Measurements from ENCODE around the gene DDX56.
A peak's percentile ranks its signal among the peaks of the same experiment; 100 is the strongest.

Gene DDX56

DNA sequence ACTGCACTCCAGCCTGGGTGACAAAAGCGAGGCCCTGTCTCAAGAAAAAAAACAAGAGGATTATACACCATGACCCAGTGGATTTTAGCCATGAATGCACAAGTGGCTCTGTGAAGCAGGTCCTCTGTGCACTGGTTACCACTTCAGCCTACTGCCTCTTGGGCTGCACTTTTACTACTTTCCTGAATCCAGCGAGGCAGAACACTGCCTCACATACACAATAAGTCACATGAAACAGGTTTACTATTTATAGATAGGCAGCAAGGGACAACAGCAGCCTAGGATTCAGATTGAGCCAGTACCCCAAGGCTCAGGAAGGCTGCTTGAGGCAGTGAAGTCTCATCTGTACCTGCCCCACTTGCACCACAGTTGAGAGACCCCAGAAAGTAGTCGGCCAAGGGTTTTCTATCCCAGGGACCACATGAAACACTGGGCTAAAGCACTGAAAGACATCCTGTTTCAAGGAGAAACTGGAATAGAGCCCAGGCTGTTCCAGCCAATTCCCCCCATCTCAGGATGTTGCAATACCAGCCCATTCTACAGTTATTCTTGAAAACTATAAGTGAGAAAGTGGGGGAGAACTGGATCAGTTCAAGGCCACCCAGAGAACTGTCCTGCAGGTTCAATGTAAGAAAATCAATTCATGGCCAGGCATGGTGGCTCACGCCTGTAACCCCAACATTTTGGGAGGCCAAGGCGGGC lies 22.4 kb upstream of the DDX56 start:
- Histone ChIP-seq H3K4me3 (ENCODE audit: low read length, poor library complexity, severe bottlenecking) (no peak overlapping the region), H3K9me2 (replicated peaks; ENCODE audit: low read depth, low read length) (no peaks in the 10 kb centered on the region), H3K9me3 (ENCODE audit: insufficient read depth, low read depth, low read length) (no peaks in the 10 kb centered on the region), H3K4me2 (ENCODE audit: low read depth, low read length, poor library complexity, severe bottlenecking) (no peak overlapping the region), H3K27me3 (ENCODE audit: insufficient read depth, low read length, poor library complexity, severe bottlenecking) (no peaks in the 10 kb centered on the region), H3K9ac (ENCODE audit: low read depth, low read length, poor library complexity, severe bottlenecking) (no peak overlapping the region), H3K36me3 (ENCODE audit: insufficient read depth, low read length) (no peaks in the 10 kb centered on the region), H3K4me1 (ENCODE audit: insufficient read depth, low read length, poor library complexity, severe bottlenecking) (no peaks in the 10 kb centered on the region), H3F3A (ENCODE audit: low read depth) (no peaks in the 10 kb centered on the region), H4K20me1 (ENCODE audit: insufficient read depth, low read length, poor library complexity, severe bottlenecking) (no peaks in the 10 kb centered on the region), H2AFZ (ENCODE audit: low read length) (no peak overlapping the region), H3K79me2 (ENCODE audit: insufficient read depth, low read length) (no peaks in the 10 kb centered on the region)
- TF ChIP-seq, protein P1, sequence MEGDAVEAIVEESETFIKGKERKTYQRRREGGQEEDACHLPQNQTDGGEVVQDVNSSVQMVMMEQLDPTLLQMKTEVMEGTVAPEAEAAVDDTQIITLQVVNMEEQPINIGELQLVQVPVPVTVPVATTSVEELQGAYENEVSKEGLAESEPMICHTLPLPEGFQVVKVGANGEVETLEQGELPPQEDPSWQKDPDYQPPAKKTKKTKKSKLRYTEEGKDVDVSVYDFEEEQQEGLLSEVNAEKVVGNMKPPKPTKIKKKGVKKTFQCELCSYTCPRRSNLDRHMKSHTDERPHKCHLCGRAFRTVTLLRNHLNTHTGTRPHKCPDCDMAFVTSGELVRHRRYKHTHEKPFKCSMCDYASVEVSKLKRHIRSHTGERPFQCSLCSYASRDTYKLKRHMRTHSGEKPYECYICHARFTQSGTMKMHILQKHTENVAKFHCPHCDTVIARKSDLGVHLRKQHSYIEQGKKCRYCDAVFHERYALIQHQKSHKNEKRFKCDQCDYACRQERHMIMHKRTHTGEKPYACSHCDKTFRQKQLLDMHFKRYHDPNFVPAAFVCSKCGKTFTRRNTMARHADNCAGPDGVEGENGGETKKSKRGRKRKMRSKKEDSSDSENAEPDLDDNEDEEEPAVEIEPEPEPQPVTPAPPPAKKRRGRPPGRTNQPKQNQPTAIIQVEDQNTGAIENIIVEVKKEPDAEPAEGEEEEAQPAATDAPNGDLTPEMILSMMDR (conservative IDR thresholded peaks at IDR 0.05; ENCODE audit: low read length): no peak
- TF ChIP-seq EZH2phosphoT487 (IDR thresholded peaks at IDR 0.05; ENCODE audit: borderline replicate concordance): no peak

- Histone ChIP-seq H3F3A (ENCODE audit: low read depth) (no peaks in the 10 kb centered on the region), H3K4me3 (ENCODE audit: low read length, poor library complexity, severe bottlenecking) (no peak overlapping the region), H3K79me2 (ENCODE audit: insufficient read depth, low read length) (no peaks in the 10 kb centered on the region), H2AFZ (ENCODE audit: low read length) (no peak overlapping the region), H3K9me2 (replicated peaks; ENCODE audit: low read depth, low read length) (no peaks in the 10 kb centered on the region), H3K9me3 (ENCODE audit: insufficient read depth, low read depth, low read length) (no peaks in the 10 kb centered on the region), H3K4me2 (ENCODE audit: low read depth, low read length, poor library complexity, severe bottlenecking) (no peak overlapping the region), H3K36me3 (ENCODE audit: insufficient read depth, low read length) (no peaks in the 10 kb centered on the region), H3K9ac (ENCODE audit: low read depth, low read length, poor library complexity, severe bottlenecking) (no peak overlapping the region), H3K27me3 (ENCODE audit: insufficient read depth, low read length, poor library complexity, severe bottlenecking) (no peaks in the 10 kb centered on the region), H4K20me1 (ENCODE audit: insufficient read depth, low read length, poor library complexity, severe bottlenecking) (no peaks in the 10 kb centered on the region), H3K4me1 (ENCODE audit: insufficient read depth, low read length, poor library complexity, severe bottlenecking) (no peaks in the 10 kb centered on the region)
- TF ChIP-seq, protein P1 (conservative IDR thresholded peaks at IDR 0.05; ENCODE audit: low read length): no peak
- no peak for TF ChIP-seq EZH2phosphoT487 (IDR thresholded peaks at IDR 0.05; ENCODE audit: borderline replicate concordance)
Measured at GRCh38 chr7:44590910-44591309, 17.2 kb upstream of the DDX56 start.

DNA sequence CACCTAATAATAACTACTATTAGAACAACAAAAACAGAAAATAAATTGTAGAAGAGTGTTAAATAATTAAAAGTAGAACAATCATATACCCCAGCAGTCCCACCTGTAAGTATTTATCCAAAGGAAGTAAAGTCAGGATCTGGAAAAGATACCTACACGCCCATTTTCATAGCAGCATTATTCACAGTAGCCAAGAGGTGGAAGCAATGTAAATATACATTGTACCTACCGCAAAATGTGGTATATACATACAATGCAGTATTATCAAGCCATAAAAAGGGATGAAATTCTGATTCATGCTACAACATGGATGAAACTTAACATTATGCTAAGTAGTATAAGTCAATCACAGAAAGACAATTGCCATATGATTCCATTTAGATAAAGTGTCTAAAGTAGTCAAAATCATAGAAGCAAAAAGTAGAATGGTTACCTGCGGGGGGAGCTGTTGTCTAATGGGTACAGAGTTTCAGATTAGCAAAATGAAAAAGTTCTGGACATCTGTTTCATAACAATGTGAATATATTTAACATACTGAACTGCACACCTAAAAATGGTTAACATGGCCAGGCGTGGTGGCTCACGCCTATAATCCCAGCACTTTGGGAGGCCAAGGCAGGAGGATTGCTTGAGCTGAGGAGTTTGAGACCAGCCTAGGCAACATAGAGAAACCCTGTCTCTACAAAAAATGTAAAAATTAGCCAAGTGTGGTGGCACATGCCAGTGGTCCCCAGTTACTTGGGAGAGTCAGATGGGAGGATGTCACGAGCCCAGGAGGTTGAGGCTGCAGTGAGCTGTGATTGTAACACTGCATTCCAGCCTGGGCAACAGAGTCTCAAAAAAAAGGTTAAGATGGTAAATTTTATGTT lies 14.4 kb upstream of the DDX56 start:
- Histone ChIP-seq H3K4me3 (ENCODE audit: low read length, poor library complexity, severe bottlenecking) (no peak overlapping the region), H3K9me2 (replicated peaks; ENCODE audit: low read depth, low read length) (no peaks in the 10 kb centered on the region), H3K9ac (ENCODE audit: low read depth, low read length, poor library complexity, severe bottlenecking) (no peak overlapping the region), H3F3A (ENCODE audit: low read depth) (no peaks in the 10 kb centered on the region), H2AFZ (ENCODE audit: low read length) (0 out of 2 replicates have a peak overlapping the region, but pooled peaks have one; percentile 14), H3K4me2 (ENCODE audit: low read depth, low read length, poor library complexity, severe bottlenecking) (no peak overlapping the region), H3K9me3 (ENCODE audit: insufficient read depth, low read depth, low read length) (no peaks in the 10 kb centered on the region), H4K20me1 (ENCODE audit: insufficient read depth, low read length, poor library complexity, severe bottlenecking) (no peaks in the 10 kb centered on the region), H3K36me3 (ENCODE audit: insufficient read depth, low read length) (no peaks in the 10 kb centered on the region), H3K27me3 (ENCODE audit: insufficient read depth, low read length, poor library complexity, severe bottlenecking) (no peaks in the 10 kb centered on the region), H3K4me1 (ENCODE audit: insufficient read depth, low read length, poor library complexity, severe bottlenecking) (no peaks in the 10 kb centered on the region), H3K79me2 (ENCODE audit: insufficient read depth, low read length) (no peaks in the 10 kb centered on the region)
- no peak for TF ChIP-seq EZH2phosphoT487 (IDR thresholded peaks at IDR 0.05; ENCODE audit: borderline replicate concordance)
- TF ChIP-seq, protein P1 (conservative IDR thresholded peaks at IDR 0.05; ENCODE audit: low read length): peak; percentile 87
